ENCODE data around the gene HSDL2.

The HSDL2 gene

DNA sequence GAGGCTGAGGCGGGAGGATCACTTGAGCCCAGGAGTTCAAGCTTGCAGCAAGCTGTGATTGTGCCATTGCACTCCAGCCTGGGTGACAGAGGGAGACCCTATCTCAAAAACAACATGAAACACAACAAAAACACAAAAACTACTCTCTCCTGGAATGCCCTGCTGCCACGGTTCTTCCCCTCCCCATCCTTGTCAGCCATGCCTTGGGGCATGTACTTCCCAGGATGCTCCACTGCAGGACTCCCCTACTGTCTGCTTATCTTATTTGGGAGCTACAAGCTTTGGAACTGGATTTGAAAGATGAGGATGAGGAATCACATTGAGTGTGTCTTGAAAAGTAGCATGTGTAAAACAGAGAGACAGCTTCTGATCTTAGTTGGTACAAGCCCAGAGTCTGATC is 66.6 kb downstream of the HSDL2 start:
- DNase-seq (ENCODE audit: low read depth), result peak; percentile 24

DNA sequence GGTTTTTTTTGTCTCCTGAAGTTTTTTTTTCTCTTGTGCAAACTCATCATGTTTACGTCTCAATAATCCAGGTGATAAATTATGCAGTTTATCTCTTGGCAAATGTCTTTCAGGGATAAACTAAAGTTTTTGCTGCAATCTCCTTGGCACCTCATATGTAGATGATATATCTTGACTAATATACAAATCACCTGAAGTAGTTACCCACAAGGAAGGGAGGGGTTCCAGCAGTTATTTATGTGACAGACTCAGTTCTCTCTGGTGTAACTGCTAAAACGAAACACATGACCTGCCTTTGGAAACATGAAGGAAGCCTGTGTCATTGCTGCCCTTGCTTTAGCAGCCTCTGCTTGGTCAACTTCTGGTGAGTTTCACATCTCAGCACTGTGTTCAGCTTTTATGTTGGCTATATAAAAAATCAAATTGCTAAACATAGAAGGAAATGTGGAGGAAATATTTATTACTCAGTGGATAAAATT is 67.4 kb downstream of the HSDL2 start:
- DNase-seq (ENCODE audit: low read depth), result peak; percentile 91

DNA sequence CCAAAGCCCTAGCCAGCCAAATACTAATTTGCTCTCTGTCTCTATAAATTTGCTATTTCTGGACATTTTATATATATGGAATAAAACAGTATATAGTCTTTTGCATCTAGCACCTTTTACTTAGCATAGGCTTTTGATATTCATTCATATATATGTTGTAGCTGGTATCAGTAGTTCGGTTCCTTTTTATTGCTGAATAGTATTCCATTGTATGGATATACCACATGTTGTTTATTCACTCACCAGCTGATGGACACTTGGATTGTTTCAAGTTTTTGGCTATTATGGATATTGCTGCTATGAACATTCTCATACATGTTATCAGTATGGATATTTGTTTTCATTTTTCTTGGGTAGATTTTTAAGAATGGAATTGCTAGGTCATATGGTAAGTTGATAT is 82.9 kb downstream of the HSDL2 start:
- no peak for DNase-seq (ENCODE audit: low read depth)

DNA sequence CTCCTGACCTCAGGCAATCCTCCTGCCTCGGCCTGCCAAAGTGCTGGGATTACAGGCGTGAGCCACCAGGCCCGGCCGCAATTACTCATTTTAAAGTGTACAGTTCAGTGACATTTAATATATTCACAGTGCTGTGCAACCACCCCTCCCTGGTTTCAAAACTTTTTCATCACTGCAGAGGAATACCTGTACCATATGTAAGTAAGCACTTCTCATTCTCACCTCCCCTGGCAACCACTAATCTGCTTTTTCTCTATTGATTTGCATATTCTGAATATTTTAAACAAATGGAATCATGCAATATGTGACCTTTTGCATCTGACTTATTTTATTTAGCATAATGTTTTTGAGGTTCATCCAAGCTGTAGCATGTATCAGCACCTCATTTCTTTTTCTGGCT is 85.4 kb downstream of the HSDL2 start:
- DNase-seq (ENCODE audit: low read depth), result no peak

DNA sequence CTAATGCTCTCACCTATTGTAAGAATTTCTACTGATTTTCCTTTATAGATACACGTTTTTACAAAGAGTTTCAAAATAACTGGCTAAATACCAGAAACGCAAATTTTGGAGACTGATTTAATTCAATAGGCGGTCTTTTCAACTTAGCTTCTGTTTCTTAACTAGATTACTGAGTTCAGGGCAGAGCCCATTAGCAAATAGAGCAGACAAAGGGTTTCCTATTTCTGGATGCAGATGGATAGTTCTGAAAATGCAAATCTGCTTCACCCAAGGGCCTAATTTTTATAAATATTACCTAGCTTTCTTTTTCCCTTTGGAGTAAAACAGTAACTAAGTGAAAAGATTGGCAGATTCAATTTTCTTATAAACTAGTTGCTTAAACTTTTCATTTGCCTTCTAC is 93.1 kb downstream of the HSDL2 start:
- no peak for DNase-seq (ENCODE audit: low read depth)

DNA sequence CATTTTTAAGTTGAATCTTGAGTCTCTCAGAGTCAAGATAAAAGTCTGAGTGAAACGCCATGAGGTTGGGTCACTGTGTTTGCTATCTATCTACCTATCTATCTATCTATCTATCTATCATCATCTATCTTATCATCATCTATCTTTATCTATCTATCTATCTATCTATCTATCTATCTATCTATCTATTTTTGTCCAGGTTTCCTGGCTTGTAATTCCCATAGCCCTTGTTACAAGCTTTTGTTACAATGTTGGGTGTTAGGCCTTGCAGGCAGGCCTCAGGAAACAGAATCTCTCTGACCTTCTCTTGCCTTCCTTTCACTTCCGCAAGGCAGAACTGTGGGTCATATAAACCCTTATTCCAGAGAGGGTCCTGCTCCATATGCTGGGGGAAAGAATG is 94.1 kb downstream of the HSDL2 start:
- DNase-seq (ENCODE audit: low read depth), result no peak

DNA sequence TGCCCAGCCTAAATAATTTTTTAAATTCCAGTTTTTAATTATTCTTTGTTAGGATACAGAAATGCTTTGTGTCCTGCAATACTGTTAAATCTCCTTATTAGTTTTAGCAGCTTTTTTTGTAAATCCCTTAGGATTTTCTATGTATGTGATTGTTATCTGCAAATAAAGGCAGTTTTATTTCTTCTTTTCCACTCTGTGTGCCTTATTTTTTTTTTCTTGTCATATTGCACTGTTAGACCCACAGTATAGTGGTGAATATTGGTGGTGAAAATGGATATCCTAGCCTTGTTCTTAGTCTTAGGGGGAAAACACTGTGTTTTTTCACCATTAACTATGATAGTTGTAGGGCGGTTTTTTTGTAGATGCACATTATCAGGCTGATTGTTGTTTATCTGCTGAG is 95.4 kb downstream of the HSDL2 start:
- no peak for DNase-seq (ENCODE audit: low read depth)

DNA sequence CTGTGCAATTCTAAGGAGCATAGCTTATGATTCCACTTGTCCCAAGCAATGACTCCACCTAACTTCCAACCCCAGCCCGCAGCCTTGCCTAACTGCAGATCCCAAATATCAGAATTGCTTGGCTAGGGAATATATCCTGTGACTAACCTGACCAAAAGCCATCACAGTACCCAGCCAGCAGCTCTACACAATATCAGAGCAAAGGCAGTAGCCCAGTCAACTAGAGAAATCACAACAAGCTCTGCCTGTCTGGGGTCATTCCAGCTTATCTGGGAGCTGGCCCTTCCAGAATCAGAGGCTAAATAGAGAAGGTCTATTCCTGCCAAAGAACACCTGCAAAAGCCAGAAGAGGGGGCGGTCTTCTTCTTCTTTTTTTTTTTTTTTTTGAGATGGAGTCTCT is 97.4 kb downstream of the HSDL2 start:
- DNase-seq (ENCODE audit: low read depth), result no peak

DNA sequence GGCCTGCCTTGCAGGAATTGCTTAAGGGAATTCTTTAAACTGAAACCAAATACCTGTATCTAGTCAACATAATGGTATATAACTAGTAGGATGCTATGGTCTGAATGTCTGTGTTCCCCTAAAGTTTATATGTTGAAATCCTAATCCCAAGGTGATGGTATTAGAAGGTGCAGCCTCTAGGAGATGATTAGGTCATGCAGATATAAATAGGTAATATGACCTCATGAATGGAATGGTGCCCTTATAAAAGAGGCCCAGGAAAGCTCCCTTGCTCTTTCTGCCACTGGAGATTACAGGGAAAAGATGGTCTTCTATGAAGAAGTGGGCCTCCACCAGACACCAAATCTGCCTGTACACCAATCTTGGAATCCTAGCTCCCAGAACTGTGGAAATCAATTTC is 99.3 kb downstream of the HSDL2 start:
- DNase-seq (ENCODE audit: low read depth), result no peak

DNA sequence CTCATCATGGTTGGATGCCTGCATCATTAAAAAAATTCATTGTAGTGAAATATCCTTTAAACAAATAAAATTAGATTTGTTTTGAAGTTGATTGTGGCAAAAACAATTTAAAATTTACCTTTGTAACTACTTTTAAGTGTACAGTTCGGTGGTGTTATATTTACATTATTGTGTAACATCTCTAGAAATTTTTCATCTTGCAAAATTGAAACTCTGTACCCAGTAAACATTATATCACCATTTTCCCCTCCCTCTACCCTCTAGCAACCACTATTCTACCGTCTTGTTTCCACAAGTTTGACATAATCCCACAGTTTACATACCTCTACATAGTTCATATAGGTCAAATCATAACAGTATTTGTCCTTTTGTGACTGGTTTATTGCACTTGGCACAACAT is 104.7 kb downstream of the HSDL2 start:
- no peak for DNase-seq (ENCODE audit: low read depth)

DNA sequence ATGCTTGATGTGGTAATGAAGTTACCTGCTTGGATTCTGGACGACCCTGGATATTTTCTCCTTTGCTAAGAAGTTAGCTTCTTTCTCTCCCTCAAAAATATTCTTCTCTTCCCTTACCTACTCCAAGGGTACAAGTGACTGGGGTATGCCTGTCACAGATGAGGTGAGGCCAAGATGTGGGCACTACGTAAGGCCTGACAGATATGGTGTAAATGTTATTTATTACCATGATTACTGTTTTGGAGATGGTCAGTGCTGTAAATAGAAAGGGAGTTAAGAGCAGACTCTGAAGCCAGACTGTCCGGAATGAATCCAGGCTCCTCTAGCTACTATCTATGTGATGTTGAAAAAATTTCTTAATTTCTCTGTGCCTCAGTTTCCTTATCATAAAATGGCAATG is 105.7 kb downstream of the HSDL2 start:
- DNase-seq (ENCODE audit: low read depth), result no peak

DNA sequence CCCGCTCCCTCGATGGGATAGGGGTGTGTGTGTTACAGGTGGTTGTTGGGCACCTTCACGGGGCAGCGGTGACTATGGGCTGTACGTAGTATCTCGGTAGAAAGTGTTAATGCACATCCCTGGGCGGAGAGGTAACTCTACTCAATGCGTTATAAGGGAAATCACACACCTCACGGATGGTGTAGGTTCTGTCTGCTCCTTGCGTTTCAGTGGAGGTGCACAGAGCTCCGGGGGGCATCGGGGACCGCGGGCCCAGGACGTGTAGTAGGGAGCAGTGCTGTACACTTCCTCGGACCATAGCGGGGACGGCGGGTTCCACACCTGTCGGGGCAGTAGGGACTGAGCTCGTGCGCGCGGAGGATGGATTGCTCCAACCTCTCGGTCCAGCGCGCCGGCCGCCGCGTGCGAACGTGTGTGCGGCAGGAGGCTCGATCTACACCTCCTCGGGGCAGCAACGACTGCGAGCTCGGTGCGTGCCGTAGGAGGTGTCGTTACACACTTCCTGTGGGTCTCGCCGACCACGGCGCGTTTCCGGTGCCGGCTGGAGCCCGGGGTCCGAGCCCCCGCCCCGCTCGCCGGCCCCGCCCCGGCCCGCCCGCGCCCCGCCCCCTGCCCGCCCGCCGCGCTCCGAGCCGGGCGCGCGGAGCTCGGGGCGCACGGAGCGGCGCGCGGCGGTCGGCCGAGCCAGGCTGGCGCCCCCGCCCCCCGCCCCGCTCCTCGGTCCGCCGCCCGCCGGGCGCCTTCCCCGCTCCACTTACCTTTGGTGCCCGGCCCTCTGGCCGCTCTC is 106.5 kb downstream of the HSDL2 start, which contains the start of gene KIAA1958:
Gene KIAA1958, plus strand, starts transcription at position 607 of the 787 bp plus-strand sequence. CDS start 87,254 bp downstream, outside the sequence.
- peak; percentile 64 for DNase-seq (ENCODE audit: low read depth)

DNA sequence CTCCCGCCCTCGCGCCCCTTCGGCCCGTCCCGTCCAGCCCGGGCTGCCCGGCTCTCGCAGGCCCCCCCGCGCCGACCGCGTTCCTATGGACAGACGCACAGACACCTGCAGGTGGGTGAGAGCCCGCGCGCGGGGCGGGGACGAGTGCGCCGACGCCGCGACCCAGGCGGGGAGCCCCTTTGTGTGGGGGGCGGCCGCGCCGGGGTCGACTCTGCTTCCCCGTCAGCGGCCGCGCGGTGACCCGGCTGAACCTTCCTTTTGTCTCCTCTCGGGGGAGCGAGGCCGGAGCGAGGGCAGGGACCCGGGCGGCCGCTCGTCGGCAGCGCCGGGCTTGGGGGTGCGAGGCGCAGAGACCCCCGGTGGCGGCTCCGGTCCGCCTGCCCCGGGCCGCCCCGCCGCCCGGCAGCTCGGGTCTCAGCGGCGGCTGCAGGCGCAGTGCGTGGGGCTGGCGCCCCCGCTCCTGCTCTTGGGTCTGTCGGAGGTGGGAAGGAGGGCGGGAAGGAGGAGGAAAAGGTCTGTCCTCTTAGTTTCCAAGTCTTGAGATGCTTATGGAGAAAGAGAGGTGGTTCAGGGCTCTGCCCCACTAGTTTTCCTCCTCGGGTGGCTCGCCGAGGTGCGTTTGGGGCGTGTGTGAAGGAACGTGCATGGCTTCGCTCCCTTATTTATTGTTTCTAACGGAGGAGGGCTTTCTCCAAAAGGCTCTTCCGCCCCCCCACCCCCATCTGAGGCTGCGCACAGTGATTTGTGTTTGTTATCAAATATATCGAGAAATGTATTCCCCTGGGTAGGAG is 107.3 kb downstream of the HSDL2 start:
- no peak for DNase-seq (ENCODE audit: low read depth)

DNA sequence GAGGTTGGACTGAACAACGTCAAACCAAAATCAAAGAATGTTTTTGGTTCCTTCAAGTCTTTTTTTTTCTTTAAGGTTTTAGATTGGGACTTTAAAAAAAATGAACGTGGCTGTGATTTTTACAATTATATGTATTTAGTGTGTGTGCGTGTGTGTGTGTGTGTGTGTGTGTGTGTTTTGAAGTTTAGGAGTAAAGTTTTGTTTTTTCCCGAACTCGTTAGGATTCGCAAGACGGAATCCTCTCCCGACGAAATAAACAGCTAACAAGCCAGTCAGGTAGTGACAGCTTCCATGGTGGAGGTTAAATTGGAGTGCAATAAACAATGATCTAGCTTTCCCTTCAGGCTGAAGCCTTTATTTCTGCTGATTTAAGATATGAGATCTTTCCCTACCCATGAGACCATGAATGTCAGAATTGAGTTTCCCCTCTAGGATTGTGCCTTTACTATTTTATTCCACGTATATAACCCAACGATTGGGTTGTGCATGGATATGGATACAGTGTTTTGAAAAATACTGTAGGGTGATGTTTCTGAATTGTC is 108.0 kb downstream of the HSDL2 start:
- DNase-seq (ENCODE audit: low read depth), result no peak

DNA sequence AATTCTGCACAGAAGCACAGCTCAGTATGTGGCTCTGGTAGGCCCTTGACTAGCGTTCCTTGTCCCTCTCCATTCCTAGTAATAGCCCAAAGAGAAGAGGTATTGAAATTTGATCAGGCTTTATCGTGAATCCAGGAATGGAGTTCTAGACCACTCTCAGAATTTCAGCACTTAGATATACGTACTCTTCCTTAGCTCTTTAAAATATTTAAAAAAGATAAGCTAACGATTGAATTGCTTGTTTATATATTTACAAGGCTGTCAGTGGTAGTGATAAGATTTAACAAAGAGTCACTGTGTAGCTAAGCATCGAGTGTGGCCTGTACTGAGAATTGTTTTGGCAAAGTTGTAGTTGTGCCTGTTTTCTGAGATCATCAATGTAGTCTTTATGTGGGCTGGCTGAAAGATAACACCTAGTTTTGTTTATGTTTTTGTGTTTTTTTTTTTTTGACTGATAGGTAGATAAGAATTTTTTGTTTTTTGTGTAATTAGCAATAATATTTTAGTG is 109.2 kb downstream of the HSDL2 start:
- no peak for DNase-seq (ENCODE audit: low read depth)

DNA sequence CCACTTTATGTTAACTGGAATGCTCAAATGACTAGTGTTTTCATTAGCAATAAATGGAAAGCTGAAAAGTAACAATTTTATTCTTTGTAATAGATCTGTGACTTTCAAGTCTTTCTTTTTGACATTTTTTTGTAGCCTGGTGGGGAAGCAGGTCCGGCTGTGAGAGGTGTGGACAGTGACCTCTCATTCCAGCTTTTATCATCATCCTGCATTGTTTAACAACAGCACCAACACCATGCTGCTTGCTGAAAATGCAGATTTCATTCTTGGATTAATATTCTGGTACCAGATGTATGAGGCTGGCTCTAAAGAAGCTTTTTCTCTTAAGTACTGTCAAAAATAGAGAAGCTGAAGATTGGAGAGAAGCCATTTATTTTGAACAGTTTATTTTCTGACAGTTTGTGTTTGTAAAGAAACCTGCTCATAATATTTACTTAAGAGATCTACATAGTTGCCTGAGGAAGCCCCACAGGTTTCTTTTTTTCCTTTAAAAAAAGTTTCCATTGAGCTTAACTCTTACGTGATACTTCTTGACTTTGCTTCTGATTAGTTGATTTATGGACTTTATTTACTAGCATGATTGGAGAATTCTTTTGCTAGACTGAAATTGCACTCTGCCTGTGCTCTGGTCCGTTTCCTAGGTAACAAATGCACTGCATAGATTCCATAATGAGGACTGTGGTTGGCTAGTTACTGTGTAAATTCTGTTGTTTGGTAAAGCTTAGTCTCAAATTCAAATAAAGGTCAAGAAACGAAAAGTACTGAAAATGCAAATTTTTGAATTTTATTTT is 110.2 kb downstream of the HSDL2 start:
- no peak for DNase-seq (ENCODE audit: low read depth)

DNA sequence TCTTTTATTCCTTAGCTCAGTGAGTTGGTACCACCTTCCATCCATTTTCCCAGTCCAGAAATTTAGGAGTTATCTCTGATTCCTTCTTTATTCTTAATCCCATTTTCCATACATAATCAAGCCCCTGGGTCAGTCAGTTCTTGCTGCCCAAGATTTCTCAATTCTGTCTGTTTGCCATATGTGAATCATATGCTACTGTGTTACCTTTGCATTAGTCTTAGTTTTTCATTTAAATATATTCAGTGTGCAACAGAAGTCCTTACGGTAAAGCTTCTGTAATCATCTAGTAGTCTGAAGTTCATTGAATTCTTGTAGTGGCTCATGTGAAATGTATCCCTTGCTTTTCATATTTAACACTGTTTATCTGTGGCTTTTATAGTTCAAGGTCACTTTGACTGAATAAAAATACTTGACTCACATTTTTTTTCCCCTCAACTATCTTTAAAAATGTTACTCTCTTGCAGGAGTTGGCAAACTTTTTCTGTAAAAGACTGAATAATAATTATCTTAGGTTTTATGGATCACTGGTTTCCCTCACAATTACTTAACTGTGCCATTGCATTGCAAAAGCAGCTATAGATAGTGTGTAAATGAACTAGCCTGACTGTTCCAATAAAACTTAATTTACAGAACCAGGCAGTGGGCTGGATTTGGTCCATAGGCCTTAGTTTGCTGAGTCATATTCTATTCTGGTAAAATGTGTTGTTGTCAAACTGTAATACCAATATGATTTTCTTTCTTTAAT is 113.7 kb downstream of the HSDL2 start:
- DNase-seq (ENCODE audit: low read depth), result peak; percentile 32

DNA sequence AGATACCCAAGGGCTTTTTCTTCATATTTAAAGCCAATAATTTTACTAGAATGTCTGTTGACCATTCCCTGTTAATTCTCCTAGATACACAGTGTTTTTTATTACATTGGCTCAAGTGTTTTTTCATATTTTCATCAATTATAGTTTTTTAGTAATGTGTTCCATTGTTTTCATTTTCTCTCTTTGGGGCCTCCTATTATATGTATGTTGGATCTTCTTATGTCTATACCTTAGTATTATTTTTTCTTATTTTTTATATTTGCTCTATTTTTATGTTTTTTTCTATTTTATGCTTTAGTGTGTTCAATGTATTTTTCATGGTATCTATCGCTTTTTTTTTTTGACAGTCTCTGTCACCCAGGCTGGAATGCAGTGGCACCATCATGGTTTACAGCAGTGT is 114.2 kb downstream of the HSDL2 start:
- DNase-seq (ENCODE audit: low read depth), result no peak

DNA sequence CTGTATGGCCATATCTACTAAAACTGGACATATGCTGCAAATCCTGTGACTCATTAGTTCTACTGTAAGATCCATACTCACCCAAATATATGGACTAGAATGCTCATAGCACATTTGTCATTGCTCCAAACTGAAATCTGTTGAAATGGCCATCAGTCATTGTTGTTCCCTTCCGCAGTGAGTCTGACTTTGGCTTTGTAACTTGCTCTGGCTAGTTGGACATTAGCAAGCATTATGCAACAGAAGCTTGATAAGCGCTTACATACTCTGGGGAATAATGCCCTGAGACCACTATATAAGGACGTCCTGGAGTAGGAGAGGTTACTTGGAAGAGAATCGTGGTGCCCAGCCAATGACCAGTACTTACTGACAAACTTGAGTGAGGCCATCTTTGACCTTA is 115.7 kb downstream of the HSDL2 start:
- DNase-seq (ENCODE audit: low read depth), result no peak

DNA sequence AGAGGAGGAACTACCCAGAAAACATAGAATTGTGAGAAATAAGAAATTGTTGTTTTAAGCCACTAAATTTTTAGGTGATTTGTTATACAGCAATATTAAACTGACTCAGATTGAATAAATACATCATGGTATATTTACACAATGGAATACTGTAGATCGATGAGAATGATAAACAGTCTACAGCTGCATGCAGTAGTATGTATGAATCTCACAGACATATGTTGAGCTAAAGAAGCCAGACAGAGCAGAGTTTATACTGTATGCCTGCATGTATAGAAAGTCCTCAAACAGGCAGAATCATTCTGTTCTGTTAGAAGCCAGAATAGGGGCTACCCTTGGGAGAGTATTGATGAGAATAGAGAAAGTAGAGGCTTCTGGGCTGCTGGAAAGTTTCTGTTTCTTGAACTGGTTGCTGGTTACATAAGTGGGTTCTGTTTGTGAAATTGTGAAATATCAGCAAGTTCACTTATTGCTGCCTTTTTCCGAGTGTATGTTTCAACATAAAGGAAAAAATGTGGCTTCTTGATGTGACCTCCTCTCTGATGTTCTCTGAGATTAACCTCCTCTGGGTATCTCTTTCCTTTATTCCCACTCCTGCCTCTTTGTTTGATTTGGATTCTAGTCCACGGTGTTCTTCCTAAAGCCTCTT is 116.3 kb downstream of the HSDL2 start:
- DNase-seq (ENCODE audit: low read depth), result peak; percentile 43

DNA sequence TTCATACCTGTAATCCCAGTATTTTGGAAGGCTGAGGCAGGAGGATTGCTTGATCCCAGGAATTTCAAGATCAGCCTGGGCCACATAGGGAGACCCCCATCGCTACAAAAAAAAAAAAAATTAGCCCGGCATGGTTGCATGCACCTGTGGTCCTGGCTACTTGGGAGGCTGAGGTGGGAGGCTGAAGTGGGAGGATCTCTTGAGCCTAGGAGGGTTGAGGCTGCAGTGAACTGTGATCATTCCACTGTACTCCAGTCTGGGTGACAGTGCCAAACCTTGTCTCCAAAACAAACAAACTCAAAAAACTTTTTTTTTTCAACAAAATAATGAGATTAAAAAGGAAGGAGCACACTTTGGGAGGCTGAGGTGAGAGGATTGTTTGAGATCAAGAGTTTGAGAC is 120.9 kb downstream of the HSDL2 start:
- no peak for DNase-seq (ENCODE audit: low read depth)
